SIG-M5 treated with dmso at 0.1 percent for 504 hours (cell line): ENCODE data around the gene UCKL1.

Source experiments
- DNase-seq: peaks from one replicate; lab custom pipeline; 2025; ENCODE audit not compliant: unreplicated experiment; lab: John Stamatoyannopoulos, UW

Gene UCKL1

DNA sequence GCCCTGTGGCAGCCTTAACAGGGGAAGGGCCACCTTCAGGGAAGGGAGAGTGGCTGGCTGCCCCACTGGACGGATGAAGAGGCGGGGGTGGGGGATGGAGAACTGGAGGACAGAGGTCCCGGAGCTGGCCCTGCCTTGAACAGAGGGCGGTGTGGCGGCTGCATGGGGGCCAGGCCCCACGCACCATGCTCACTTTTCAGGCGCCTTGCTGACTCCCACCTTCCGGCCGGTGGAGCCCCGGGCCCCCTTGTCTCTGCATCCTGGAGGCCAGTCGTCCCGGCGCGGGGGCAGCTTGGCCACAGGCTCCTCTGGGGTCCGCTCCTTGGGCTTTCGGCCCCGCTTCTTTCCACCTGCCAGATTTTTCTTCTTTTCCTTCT lies 3.5 kb upstream of the UCKL1 start:
- no peak for DNase-seq

DNA sequence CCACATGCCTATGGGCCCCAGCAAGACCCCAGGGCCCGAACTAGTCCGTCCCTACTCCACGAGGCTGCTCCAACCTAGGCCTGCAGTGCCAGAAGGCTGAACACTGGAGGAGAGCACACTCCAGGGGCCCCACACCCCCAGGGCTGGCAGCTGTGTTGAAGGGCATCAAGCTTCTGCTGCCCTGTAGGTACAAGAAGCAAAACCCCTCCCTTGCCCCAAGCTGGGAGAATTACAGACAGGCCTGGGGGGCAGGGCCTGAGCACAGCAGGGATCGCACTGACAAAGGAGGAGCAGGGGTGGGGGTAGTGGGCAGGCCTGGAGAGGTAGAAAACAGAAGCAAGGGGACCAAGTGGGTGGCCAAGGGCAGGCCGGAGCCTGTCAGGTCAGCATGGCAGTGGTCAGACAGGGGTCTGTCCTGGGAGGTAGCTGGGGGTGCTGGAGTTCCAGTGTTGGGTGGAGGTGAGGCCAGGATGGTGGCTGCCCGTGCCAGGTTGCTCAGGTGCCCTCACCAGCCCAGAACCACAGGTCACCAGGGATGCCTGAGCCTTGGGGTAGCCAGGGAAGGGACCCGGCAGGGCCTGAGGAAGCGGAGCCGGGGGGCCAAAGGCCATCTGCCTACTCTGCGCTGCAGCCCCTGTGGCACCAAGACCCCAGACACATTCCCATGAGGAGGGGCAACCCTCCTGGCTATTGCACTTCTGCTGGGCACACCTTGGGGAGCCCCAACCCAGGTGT lies 2.9 kb upstream of the UCKL1 start:
- no peak for DNase-seq

DNA sequence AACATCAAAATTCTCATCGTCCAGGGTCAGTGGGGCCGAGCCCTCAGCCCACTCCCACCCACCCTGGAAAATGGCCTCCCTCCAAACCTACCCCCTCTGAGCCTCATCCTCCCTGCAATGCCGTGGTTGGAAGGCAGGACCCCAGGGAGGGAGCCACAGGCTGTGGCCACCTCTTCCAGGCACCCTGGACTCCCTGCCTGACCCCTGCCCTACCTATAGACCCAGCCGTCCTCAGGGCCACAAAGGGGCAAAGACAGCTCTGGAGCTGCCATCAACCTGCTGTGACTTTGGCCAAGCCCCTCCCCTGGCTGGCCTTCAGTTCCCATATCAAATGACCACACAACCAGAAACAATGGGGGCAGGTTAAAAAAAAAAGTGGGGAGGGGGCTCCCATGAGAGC lies 2.3 kb upstream of the UCKL1 start:
- DNase-seq = no peak

DNA sequence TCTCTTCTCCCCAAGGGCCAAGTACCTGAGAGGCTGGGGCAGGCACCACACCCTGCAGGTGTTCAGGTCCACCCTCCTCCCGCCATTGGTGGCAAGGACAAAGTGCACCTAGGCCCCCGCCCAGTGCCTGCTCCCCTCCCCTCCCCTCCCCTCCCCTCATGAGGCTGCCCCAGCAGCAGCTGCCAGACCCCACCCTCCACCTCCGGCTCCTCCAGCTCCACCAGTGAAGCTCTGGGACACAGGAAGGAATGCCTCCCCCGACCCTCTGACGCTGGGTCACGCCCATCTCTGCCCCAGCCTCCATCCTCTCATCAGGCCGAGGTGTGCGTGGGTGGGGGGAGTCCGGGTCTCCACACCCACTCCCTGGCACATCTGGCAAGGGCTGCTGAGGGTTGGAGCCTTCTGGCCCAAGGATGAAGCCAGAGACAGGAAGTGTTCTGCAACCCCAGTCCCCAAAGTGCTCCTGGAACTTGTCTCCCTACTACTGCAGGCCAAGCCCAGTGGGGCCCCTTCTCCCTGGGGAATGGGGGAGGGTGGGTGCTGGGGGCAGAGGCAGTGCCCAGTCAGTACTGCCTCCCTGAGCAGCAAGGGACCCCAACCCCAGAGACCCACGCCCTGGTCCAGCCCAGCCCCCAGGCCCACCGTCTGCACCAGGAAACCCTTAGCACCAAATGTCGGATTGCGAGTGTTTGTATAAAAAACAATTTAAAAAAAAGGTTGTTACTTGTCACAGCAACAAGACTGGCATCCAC lies 1.6 kb upstream of the UCKL1 start:
- DNase-seq = peak; percentile 47

DNA sequence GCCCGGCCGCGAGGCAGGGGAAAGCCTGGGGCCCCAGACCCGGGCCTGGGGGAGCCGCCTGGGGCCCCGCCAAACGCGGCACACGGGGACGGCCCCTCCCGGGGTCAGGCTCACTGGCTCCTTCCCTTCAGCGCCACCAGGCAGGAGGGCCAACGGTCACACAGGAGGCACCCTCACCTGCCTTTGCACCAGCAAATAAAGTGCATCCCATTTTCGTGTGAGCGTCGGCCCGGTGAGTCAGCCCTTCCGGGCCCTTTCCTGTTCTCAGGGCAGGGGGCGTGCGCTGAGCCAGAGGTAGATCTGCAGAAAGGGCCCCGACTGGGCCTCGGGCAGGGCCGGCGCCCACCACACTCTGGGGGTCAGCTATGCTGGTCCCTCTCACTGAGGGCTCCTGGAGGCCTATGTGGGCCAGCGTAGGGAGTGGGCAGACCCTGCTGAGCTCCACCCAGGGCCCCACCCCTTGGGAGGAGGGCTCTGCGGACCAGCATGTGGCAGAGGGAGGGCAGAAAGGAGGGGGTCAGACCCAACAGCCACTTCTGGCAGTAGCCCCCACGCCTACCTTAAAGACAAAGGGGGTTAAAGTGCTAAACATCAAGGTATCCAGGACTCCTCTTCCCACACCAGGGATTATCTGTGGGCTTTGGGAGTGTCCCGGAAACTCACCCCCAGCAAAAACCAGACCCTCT lies 931 bp upstream of the UCKL1 start:
- peak; percentile 76 for DNase-seq

DNA sequence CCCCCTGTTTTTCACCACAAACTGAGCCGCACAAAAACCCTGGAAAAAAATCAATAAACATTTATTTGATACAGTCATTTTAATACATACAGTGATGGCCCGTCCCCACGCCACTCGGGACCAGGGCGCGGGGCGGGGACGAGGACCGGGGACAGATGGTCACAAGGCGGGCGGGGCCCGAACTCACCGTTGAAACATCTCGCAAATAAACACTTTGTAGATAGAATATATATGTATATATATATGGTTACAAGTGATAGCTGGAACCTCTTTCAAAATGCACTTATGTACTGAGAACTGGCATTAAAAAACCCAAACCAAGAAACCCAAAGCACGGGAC lies 418 bp upstream of the UCKL1 start:
- DNase-seq = no peak

DNA sequence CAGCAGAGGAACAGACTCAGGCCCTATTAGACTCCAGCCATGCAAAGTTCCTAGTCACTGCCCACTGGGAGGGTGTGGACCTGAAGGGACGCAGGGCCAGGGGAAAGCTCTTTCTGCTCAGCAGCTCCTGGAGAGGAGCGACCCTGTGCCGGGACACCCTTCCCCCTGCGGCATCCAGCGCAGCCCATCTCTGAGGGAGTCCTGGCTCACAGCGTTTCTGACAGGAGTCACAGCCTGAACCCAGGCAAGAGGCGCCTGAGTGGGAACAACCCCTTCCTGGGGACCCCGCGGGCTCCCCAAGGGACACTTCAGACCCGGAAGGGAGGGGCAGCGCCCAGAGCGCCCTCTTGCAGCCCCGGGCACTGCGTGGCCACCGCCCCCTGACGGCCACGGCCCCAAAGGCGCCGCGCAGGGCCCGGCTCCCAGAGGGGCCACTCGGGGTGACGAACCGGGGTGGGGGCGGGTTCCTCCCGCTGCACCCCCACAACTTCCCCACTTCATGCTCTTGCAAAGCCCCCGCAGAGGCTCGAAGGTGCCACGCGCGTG lies 862 bp downstream of the UCKL1 start:
- DNase-seq = peak; percentile 45

DNA sequence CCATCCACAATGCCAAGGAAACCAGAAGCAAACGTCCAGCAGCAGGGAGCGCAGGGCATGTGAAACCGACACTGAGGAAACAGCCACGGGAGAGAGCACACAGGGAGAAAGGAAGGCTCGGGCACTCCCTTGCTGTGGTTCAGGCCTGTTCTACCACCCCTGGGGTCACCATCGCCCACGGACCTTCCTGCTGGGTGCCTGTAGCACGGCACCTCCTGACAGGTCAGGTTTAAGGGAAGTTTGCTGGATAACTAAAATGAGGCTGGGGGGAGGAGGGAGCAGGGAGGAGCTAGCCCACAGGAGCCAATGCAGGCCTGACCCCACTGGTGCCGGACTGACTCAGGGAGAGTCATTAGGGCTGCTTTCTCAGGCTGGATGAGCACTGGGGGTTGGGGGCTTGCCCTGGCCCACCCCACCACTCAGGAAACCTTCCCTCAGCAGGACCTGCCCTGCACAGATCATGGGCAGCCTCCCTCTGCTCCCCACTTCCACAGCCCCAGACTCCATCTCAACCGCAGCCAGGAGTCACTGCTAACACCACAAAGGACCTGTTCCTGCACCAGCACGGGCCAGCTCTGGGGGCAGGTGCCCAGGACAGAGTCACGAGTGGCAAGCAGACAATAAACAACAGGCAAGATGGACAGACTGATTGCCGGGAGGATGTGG lies 2.3 kb downstream of the UCKL1 start:
- no peak for DNase-seq

DNA sequence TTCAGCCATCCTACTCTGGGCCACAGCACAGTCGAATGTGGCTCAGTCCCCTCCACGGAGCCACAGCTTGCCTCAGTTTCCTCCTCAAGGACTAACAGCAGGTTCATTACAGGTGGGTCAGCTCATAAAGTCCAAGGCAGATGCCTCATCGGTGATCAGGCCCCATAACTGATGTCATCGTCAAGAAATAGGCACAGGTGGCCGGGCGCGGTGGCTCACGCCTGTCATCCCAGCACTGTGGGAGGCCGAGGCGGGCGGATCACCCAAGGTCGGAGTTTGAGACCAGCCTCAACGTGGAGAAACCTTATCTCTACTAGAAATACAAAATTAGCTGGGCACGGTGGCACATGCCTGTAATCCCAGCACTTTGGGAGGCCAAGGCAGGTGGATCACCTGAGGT lies 3.4 kb downstream of the UCKL1 start:
- no peak for DNase-seq

DNA sequence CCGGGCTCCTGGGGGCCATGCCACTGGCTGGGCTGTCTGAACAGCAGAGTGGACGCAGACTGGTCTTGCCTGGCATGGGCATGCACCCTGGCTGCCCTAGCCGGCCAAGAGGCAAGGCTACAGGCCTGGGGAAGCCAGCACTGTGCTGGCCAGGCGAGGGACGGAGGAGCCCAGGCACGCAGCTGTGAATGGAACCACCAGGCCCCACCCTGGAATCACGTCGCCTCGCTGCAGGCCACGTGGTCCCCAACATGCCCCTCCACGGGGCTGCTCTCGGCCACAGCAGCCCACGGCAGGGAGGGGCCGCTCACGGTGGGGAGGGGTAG lies 4.0 kb downstream of the UCKL1 start:
- DNase-seq = no peak

DNA sequence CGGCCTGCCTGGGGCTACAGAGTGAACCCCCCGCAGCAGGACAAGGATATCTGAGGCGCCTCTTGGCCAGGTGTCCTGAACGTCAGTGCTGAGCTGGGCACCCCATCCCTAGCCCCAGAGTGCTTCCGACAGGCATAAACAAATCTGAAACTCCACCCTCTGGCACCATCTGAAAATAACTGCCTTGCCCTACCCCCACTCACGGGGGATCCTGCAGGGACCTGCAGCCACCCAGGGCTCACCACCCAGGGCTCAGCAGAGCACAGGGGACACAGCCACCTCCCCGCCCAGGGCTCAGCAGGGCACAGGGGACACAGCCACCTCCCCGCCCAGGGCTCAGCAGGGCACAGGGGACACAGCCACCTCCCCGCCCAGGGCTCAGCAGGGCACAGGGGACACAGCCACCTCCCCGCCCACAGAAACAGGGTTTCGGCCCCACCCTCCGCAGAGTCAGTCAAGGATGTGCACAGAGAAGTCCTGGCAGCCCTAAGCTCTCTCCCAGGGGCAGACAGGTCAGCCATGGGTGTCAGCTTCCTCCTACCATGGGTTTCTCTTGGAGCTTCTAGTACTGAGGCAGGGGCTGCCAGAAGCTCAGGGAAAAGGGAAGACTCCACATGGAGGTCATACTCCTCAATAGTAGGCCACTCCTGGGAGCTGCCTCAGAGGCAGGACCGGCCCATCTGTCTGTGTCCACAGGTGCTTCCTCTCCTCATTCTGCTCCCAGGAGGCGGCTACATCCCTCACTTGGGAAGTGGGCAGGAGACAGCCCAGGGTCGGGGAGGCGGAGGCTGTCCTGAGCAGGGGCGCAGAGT lies 4.6 kb downstream of the UCKL1 start:
- no peak for DNase-seq

DNA sequence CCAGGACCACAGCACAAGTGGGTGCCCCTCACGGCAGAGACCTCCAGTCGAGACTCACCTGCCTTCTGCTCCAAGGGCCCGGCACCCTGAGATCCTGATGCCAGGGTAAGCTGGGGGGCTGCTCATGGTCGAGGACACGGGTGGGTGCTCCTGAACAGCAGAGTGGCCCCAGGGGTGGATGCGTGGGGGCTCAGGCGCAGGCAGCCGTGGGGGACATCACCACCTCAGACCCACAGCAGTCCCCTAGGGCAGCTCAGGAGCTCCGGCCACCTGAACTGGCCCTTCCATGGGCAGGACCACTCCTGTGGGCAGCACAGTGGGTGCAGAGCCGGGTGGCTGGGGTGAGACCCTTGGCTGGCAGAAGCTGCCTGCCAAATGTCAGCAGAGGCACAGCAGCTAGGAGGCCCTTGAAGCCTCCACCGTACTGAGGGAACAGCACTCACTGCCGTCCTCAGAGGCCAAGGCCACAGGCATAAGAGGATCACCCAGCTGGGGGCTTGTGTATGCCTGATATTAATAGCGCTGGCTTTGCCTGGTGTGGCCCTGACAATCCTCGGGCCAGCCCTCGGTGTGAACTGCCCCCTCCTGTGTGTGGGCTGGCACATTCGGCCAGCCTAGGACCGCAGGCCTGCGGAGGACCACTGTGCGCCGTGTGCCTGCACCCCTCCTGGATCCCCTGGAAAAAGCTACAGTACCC lies 5.4 kb downstream of the UCKL1 start:
- DNase-seq = no peak

DNA sequence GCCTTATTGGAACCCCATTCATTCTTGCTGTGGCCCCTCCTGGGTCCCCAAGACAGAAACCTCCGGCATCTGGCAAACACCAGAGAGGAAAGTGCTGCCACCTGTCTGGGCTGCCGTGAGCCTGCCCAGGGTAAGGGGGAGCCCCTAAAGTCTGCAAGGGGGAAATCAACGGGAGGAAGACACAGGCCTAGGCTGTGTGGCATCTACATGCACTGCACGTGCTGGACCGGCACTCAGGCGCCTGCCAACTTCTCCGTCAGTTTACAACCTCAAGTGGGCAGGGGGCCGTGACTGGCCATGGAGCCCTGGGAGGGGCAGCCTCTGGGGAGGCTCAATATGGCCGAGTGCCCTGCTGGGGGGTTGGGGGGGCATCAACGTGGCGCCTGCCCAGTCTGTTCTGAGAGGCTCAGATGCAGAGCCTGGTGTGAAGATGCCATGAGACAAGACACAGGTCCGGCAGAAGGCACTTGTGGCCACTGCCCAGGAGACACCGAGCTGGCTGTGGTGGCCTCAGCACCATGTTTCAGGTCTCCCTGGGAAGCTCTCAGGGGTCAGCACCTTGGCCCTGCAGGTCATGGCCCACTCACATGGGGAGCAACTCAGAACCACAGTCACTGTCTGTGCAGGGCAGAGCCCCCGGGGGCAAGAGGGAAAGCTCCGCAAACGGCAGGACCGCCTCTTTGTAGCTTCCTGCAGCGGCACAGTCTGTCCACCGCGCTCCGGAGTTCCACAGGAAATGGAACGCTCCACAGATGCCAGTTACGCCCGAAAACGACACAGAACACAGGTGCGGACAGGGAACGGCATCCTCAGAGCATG lies 8.4 kb downstream of the UCKL1 start:
- no peak for DNase-seq

DNA sequence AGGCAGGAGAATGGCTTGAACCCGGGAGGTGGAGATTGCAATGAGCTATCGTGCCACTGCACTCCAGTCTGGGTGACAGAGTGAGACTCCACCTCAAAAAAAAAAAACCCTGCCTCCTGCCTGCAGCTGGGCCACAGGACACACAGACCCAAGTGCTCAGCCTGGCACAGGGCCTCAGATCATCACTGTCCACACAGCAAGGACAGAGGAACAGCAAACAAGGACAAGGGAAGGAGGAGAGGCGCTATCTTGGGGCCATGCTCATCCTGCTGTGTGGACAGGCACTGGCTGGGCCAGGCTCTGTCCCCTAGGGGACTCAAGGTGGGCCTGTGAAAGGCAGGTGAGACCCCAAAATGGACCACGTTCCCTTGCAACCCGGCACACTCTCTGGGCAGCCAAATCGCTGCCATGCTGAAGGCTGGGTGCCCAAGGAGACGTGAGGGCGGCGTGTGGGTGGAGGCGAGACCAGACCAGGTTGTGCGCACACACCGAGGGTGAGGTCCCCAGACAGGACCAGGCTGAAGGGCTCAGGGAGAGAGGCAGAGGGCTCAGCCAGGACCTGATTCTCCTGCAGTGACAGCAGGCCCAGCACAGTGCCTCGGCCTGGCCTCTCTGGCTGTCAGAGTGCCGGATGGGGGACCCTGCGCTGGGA lies 9.1 kb downstream of the UCKL1 start:
- DNase-seq = no peak

DNA sequence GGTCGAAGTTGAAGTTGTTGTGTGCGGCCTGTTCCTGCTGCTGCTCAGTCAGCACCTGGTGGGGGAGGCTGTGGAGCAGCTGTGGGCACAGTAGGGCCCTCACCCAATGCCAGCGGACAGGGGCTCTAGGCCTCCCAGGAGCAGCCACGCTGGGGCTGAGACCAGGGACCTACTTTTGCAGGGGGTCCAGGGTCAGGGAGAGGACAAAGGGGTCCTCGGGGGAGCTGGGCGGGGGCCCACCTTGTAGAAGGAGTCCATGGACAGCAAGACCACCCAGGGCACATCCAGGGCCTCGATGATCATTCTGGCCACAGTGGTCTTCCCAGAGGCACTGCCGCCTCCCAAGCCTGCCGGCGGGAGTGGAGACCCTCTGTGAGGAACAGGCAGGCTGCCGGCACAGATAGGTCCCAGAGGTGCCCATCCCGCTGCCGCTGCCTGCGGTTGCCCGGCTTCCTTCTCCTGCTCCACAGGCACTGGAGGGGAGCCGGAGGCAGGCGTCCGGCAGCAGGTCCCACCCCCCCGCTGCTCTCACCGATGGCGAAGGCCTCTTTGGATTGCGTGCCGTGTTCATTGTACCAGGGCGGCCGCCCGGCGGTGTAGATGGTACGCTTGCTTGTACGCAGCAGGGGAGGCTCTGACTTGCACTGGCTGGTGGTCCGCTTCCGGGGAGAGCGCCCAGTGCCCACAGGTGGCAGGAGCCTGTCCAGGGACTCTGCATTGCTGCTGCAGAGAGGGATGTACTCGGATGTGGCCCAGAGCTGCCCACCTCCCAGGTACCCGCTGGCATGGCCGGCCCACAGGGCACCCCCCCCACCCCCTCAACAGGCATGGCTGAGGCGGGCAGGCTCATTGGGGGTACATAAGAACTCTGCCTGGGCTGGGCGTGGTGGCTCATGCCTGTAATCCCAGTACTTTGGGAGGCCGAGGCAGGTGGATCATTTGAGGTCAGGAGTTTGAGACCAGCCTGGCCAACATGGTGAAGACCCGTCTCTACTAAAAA lies 10.0 kb downstream of the UCKL1 start:
- DNase-seq = no peak

DNA sequence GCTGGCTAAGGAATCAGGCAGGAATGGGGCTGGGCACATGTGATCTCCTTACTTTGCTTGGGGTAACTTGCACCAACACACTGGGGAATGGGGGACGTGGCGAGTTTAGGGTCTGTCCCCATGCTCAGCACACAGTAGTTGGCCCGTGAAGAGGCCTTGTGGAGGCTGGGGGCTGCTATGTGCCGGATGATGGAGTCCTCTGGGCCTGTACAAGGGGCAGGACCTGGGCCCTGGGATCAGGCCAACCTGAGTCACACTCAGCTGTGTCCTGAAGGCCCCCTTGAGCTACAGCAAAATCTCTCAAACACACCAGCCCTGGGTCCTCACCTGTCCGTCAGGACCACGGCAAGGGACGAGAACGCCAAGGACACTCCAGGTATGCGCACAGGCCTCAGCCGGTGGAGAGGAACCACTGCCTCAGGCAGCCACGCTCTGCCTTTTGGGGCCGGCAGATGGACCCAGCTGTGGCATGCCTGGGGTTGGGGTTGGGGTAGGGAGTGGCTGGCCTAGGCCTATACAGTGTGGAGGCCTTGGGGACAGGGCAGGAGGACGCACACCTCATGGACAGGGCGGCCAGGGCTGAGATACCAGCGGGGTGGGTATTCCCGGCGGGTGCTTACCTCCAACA lies 11.1 kb downstream of the UCKL1 start:
- DNase-seq = no peak
